A673 (cell line): ENCODE results near the gene C2orf76. TPM values are rescaled to one million over a fixed set of nuclear protein-coding genes. Genes with fewer than 3 reads are reported as not detected.

Source experiments
- BruUV-seq: library from RNA; stranded (reverse); fragments of 400-500 nt; replicated peaks from 2 replicates; lab custom pipeline; 2021; lab: Mats Ljungman, UMichigan
- CTCF ChIA-PET: fragments of 300-600 bp; sonication (Branson Sonifier 250); formaldehyde crosslinking; loops from one replicate; lab custom pipeline; 2022; ENCODE audit warnings: antibody characterized with exemption; lab: Charles Lee
- POLR2A ChIA-PET: fragments of 300-600 bp; sonication (Branson Sonifier 250); formaldehyde crosslinking; loops from one replicate; lab custom pipeline; 2022; ENCODE audit warnings: antibody characterized with exemption; ENCODE audit not compliant: low non-redundant PET; lab: Charles Lee
- DNase-seq: peaks from one replicate; pipeline ENCODE4 v3.0.0-alpha.2; 2015; ENCODE audit warnings: low spot score
- H3K27ac ChIP-seq: fragments of 200-600 bp; sonication (generic); 2 replicates; pipeline ENCODE4 v1.5.1; 2016; ENCODE audit warnings: mixed run types, low read depth, mild to moderate bottlenecking, mixed read lengths, antibody characterized with exemption, low read length; ENCODE audit not compliant: poor library complexity, severe bottlenecking
- H3K27me3 ChIP-seq: fragments of 200-600 bp; sonication (generic); replicated peaks from 2 replicates; pipeline ENCODE4 v1.6.1; 2017; ENCODE audit warnings: mixed run types, low read depth, mild to moderate bottlenecking, mixed read lengths, antibody characterized with exemption, low read length; ENCODE audit not compliant: insufficient read depth, poor library complexity
- H3K36me3 ChIP-seq: fragments of 200-600 bp; sonication (generic); 2 replicates; pipeline ENCODE4 v1.6.1; 2016; ENCODE audit warnings: mixed run types, mild to moderate bottlenecking, mixed read lengths, antibody characterized with exemption, low read length; ENCODE audit not compliant: insufficient read depth, poor library complexity, severe bottlenecking
- H3K4me1 ChIP-seq: fragments of 200-600 bp; sonication (generic); 2 replicates; pipeline ENCODE4 v1.6.1; 2017; ENCODE audit warnings: mixed run types, mild to moderate bottlenecking, mixed read lengths, antibody characterized with exemption, low read length; ENCODE audit not compliant: insufficient read depth, poor library complexity, severe bottlenecking
- H3K4me3 ChIP-seq: fragments of 200-600 bp; sonication (generic); 2 replicates; pipeline ENCODE4 v1.5.1; 2016; ENCODE audit warnings: low read depth, mixed run types, mild to moderate bottlenecking, mixed read lengths, low read length; ENCODE audit not compliant: poor library complexity, severe bottlenecking
- H3K9me3 ChIP-seq: fragments of 200-600 bp; sonication (generic); 2 replicates; pipeline ENCODE4 v1.6.1; 2016; ENCODE audit warnings: mixed run types, low read depth, mild to moderate bottlenecking, mixed read lengths, antibody characterized with exemption, low read length; ENCODE audit not compliant: poor library complexity, severe bottlenecking
- EZH2 ChIP-seq: fragments of 200-600 bp; sonication (generic); IDR thresholded peaks from 2 replicates; pipeline ENCODE4 v1.6.1; 2017; ENCODE audit warnings: borderline replicate concordance, low read depth, mild to moderate bottlenecking, mixed read lengths, antibody characterized with exemption, low read length; ENCODE audit not compliant: poor library complexity, severe bottlenecking
- intact Hi-C: fragments of 100-400 bp; cut with micrococcal nuclease; formaldehyde crosslinking; loops from one replicate; pipeline ENCODE4 v1.10.0; 2022; ENCODE audit not compliant: unreplicated experiment
- total RNA-seq: library from RNA; stranded (reverse); gene quantifications from 2 replicates; pipeline ENCODE4 v1.2.3, GENCODE V29; 2021
- TF ChIP-seq, protein P1 (sequence below): fragments of 300-800, 200-600 bp; sonication (generic); conservative IDR thresholded peaks from 2 replicates; pipeline ENCODE4 v1.5.1; 2017; ENCODE audit warnings: low read depth, mild to moderate bottlenecking, antibody characterized with exemption, low read length, moderate library complexity, mixed read lengths

Gene C2orf76
- total RNA-seq, 1 experiment from 2014 or later, result 13.4 TPM

- TF ChIP-seq, protein P1, sequence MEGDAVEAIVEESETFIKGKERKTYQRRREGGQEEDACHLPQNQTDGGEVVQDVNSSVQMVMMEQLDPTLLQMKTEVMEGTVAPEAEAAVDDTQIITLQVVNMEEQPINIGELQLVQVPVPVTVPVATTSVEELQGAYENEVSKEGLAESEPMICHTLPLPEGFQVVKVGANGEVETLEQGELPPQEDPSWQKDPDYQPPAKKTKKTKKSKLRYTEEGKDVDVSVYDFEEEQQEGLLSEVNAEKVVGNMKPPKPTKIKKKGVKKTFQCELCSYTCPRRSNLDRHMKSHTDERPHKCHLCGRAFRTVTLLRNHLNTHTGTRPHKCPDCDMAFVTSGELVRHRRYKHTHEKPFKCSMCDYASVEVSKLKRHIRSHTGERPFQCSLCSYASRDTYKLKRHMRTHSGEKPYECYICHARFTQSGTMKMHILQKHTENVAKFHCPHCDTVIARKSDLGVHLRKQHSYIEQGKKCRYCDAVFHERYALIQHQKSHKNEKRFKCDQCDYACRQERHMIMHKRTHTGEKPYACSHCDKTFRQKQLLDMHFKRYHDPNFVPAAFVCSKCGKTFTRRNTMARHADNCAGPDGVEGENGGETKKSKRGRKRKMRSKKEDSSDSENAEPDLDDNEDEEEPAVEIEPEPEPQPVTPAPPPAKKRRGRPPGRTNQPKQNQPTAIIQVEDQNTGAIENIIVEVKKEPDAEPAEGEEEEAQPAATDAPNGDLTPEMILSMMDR, result 0 out of 2 replicates have a peak, but pooled peaks have one; percentile 12
- no peak for TF ChIP-seq EZH2
- H3K4me3 ChIP-seq, result no peak overlapping the region
- H3K4me1 ChIP-seq, result no peaks in the 10 kb centered on the region
- intact Hi-C loops, result loop anchor here (1.0 to 10.0 kb wide), 3 partner anchors 294 to 429 kb away; no protein-coding TSS in a partner anchor
- DNase-seq, result peak; percentile 21
- no TSS peak for BruUV-seq
- no peaks in the 10 kb centered on the region for H3K9me3 ChIP-seq
- POLR2A ChIA-PET, result no interaction called here
- no peaks in the 10 kb centered on the region for H3K36me3 ChIP-seq
- CTCF ChIA-PET, result interaction anchor here (0.6 to 1.0 kb wide), 3 partner anchors 165 to 430 kb away, joined by 3 to 7 read pairs (median 5); no protein-coding TSS in a partner anchor
- H3K27ac ChIP-seq, result no peak overlapping the region
- no peaks in the 10 kb centered on the region for H3K27me3 ChIP-seq
Observed at GRCh38 chr2:119311371-119311770, 55.3 kb downstream of the C2orf76 start.

GRCh38 chr2:119308793-119309330 is 57.8 kb downstream of the C2orf76 start:
- intact Hi-C loops, result no loop called here
- H3K27ac ChIP-seq, result no peak overlapping the region
- no peaks in the 10 kb centered on the region for H3K27me3 ChIP-seq
- no peaks in the 10 kb centered on the region for H3K36me3 ChIP-seq
- BruUV-seq, result no TSS peak
- ChIA-PET POLR2A (no interaction called here), CTCF (interaction anchor here (1.6 kb wide), 1 partner anchor 427 kb away, joined by 5 read pairs; no protein-coding TSS in a partner anchor)
- peaks cover 12% of the 10 kb centered on the region for H3K4me1 ChIP-seq
- TF ChIP-seq EZH2, result no peak
- TF ChIP-seq, protein P1, result no peak
- no peak for DNase-seq
- H3K4me3 ChIP-seq, result no peak overlapping the region
- no peaks in the 10 kb centered on the region for H3K9me3 ChIP-seq

GRCh38 chr2:119307419-119308140 is 59.1 kb downstream of the C2orf76 start:
- Histone ChIP-seq H3K36me3 (no peaks in the 10 kb centered on the region), H3K9me3 (no peaks in the 10 kb centered on the region), H3K27ac (no peak overlapping the region), H3K4me3 (no peak overlapping the region), H3K27me3 (no peaks in the 10 kb centered on the region), H3K4me1 (peaks cover 23% of the 10 kb centered on the region)
- TF ChIP-seq, protein P1, result no peak
- TF ChIP-seq EZH2, result no peak
- DNase-seq, result no peak
- ChIA-PET CTCF (no interaction called here), POLR2A (no interaction called here)
- intact Hi-C loops, result no loop called here
- BruUV-seq, result no TSS peak
